Measurements from ENCODE around the gene ABT1.

The ABT1 gene

GRCh38 chr6:26607434-26608230, 10.9 kb downstream of the ABT1 start:
- TF ChIP-seq GATA3 (IDR thresholded peaks at IDR 0.05; ENCODE audit: low read depth, low read length) (no peak), GATA2 (IDR thresholded peaks at IDR 0.05; ENCODE audit: low read depth, low read length) (no peak)

- TF ChIP-seq GATA3 (IDR thresholded peaks at IDR 0.05; ENCODE audit: low read depth, low read length) (no peak), GATA2 (IDR thresholded peaks at IDR 0.05; ENCODE audit: low read depth, low read length) (no peak)
These were observed 12.7 kb downstream of the ABT1 start for GRCh38 chr6:26609463-26609862.

GRCh38 chr6:26611599-26611998, 14.8 kb downstream of the ABT1 start:
- TF ChIP-seq GATA3 (IDR thresholded peaks at IDR 0.05; ENCODE audit: low read depth, low read length) (no peak), GATA2 (IDR thresholded peaks at IDR 0.05; ENCODE audit: low read depth, low read length) (no peak)

- TF ChIP-seq GATA3 (IDR thresholded peaks at IDR 0.05; ENCODE audit: low read depth, low read length) (no peak), GATA2 (IDR thresholded peaks at IDR 0.05; ENCODE audit: low read depth, low read length) (no peak)
These were observed 16.4 kb downstream of the ABT1 start for GRCh38 chr6:26613201-26613600.

GRCh38 chr6:26613689-26614683, 17.2 kb downstream of the ABT1 start:
- TF ChIP-seq GATA2 (IDR thresholded peaks at IDR 0.05; ENCODE audit: low read depth, low read length), result no peak
- TF ChIP-seq GATA3 (IDR thresholded peaks at IDR 0.05; ENCODE audit: low read depth, low read length), result no peak

GRCh38 chr6:26623339-26623859, 26.6 kb downstream of the ABT1 start:
- no peak for TF ChIP-seq GATA2 (IDR thresholded peaks at IDR 0.05; ENCODE audit: low read depth, low read length)
- no peak for TF ChIP-seq GATA3 (IDR thresholded peaks at IDR 0.05; ENCODE audit: low read depth, low read length)

GRCh38 chr6:26624557-26624956, 27.8 kb downstream of the ABT1 start:
- TF ChIP-seq GATA3 (IDR thresholded peaks at IDR 0.05; ENCODE audit: low read depth, low read length) (no peak), GATA2 (IDR thresholded peaks at IDR 0.05; ENCODE audit: low read depth, low read length) (no peak)

GRCh38 chr6:26627843-26628242, 31.1 kb downstream of the ABT1 start:
- no peak for TF ChIP-seq GATA2 (IDR thresholded peaks at IDR 0.05; ENCODE audit: low read depth, low read length)
- no peak for TF ChIP-seq GATA3 (IDR thresholded peaks at IDR 0.05; ENCODE audit: low read depth, low read length)

GRCh38 chr6:26629359-26629758, 32.6 kb downstream of the ABT1 start:
- no peak for TF ChIP-seq GATA3 (IDR thresholded peaks at IDR 0.05; ENCODE audit: low read depth, low read length)
- TF ChIP-seq GATA2 (IDR thresholded peaks at IDR 0.05; ENCODE audit: low read depth, low read length), result no peak

GRCh38 chr6:26640806-26641205, 44.1 kb downstream of the ABT1 start:
- no peak for TF ChIP-seq GATA3 (IDR thresholded peaks at IDR 0.05; ENCODE audit: low read depth, low read length)
- no peak for TF ChIP-seq GATA2 (IDR thresholded peaks at IDR 0.05; ENCODE audit: low read depth, low read length)

GRCh38 chr6:26646074-26646473, 49.3 kb downstream of the ABT1 start:
- no peak for TF ChIP-seq GATA3 (IDR thresholded peaks at IDR 0.05; ENCODE audit: low read depth, low read length)
- TF ChIP-seq GATA2 (IDR thresholded peaks at IDR 0.05; ENCODE audit: low read depth, low read length), result no peak
